ENCODE measurements around the gene ANKRD11. TPM values are rescaled to one million over a fixed set of nuclear protein-coding genes. Genes with fewer than 3 reads are reported as not detected.
"Not testable (repeated sequence)": the region's sequence is repeated elsewhere in the genome, so short reads cannot be mapped to it uniquely, and the experiment has no call there.

Gene ANKRD11
- total and polyA plus RNA-seq, 8 donors, result 43.9 to 74.0 (median 46.2) TPM

GRCh38 chr16:89461890-89462289 is 28.5 kb downstream of the ANKRD11 start:
- H3K4me1 ChIP-seq, H3K4me3 ChIP-seq, H3K27ac ChIP-seq, H3K9me3 ChIP-seq, H3K27me3 ChIP-seq, H3K36me3 ChIP-seq, ATAC-seq, DNase-seq, FAIRE-seq: not testable (repeated sequence)
- intact Hi-C loops (cut with DNase I), result loop anchor here in 1 of 3 donors (10.0 kb wide), 1 partner anchor 57 kb away; no protein-coding TSS in a partner anchor
- WGBS, 2 donors, result 95% methylated on average over 10 to 15 of the region's 15 CpGs

GRCh38 chr16:89460556-89460955 is 29.8 kb downstream of the ANKRD11 start:
- Histone ChIP-seq H3K27ac (no peak overlapping the region), H3K27me3 (no peaks in the 10 kb centered on the region), H3K36me3 (no peaks in the 10 kb centered on the region), H3K9me3 (no peaks in the 10 kb centered on the region), H3K4me3 (no peak overlapping the region), H3K4me1 (no peaks in the 10 kb centered on the region)
- ATAC-seq (no peak), DNase-seq (no peak), FAIRE-seq (no peak)
- 88 to 89% methylated on average over 6 of the region's 6 CpGs for WGBS, 2 donors
- no peak for TF ChIP-seq CTCF (IDR thresholded peaks at IDR 0.05)
- intact Hi-C loops (cut with DNase I), result loop anchor here in 1 of 3 donors (10.0 kb wide), 1 partner anchor 56 kb away; no protein-coding TSS in a partner anchor

GRCh38 chr16:89458967-89459366 is 31.4 kb downstream of the ANKRD11 start:
- WGBS, 2 donors, result 79 to 90% methylated on average over 2 of the region's 2 CpGs
- no peaks in the 10 kb centered on the region for H3K9me3 ChIP-seq
- H3K27ac ChIP-seq, result no peak overlapping the region
- no peaks in the 10 kb centered on the region for H3K27me3 ChIP-seq
- H3K36me3 ChIP-seq, result no peaks in the 10 kb centered on the region
- no peak for ATAC-seq
- H3K4me1 ChIP-seq, result peaks cover 0 to 5% (median 4%) of the 10 kb centered on the region in 3 donors
- no peak for DNase-seq
- H3K4me3 ChIP-seq, result no peak overlapping the region
- no peak for TF ChIP-seq CTCF (IDR thresholded peaks at IDR 0.05)
- intact Hi-C loops (cut with DNase I), result no loop called here
- FAIRE-seq, result no peak

GRCh38 chr16:89458551-89458950 is 31.8 kb downstream of the ANKRD11 start:
- Histone ChIP-seq H3K27me3 (no peaks in the 10 kb centered on the region), H3K36me3 (no peaks in the 10 kb centered on the region), H3K4me1 (peaks cover 2 to 9% (median 8%) of the 10 kb centered on the region in 3 donors), H3K4me3 (no peak overlapping the region), H3K27ac (no peak overlapping the region), H3K9me3 (no peaks in the 10 kb centered on the region)
- 89 to 91% methylated on average over 7 of the region's 7 CpGs for WGBS, 2 donors
- FAIRE-seq (no peak), DNase-seq (no peak), ATAC-seq (no peak)
- intact Hi-C loops (cut with DNase I), result no loop called here
- TF ChIP-seq CTCF (IDR thresholded peaks at IDR 0.05), result no peak

- Histone ChIP-seq H3K36me3 (no peaks in the 10 kb centered on the region), H3K4me3 (no peak overlapping the region), H3K27ac (no peak overlapping the region), H3K4me1 (peaks cover 11 to 22% (median 19%) of the 10 kb centered on the region in 3 donors), H3K9me3 (no peaks in the 10 kb centered on the region), H3K27me3 (no peaks in the 10 kb centered on the region)
- no peak for TF ChIP-seq CTCF (IDR thresholded peaks at IDR 0.05)
- intact Hi-C loops (cut with DNase I), result no loop called here
- 74 to 76% methylated on average over 12 of the region's 12 CpGs for WGBS, 2 donors
- ATAC-seq, result peak in 1 of 4 donors; percentile 27
- no peak for FAIRE-seq
- DNase-seq, result peak in 1 of 6 donors; percentile 15
Observed at GRCh38 chr16:89456419-89456959, 33.9 kb downstream of the ANKRD11 start.

All from pancreas (tissue), 10 donors.